T-helper 1 cell (primary cell): ENCODE measurements around the gene NEUROG1.

Experiments
- DNase-seq, 5 donors: peaks; one replicate each; pipeline ENCODE4 v3.0.0-alpha.2; 2012 to 2020
- total RNA-seq, 4 donors: gene quantifications; one replicate each; lab custom pipeline; 2026; lab: John Stamatoyannopoulos, UW

NEUROG1 gene, protein sequence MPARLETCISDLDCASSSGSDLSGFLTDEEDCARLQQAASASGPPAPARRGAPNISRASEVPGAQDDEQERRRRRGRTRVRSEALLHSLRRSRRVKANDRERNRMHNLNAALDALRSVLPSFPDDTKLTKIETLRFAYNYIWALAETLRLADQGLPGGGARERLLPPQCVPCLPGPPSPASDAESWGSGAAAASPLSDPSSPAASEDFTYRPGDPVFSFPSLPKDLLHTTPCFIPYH
- 0 reads per million in 4 donors for total RNA-seq

DNA sequence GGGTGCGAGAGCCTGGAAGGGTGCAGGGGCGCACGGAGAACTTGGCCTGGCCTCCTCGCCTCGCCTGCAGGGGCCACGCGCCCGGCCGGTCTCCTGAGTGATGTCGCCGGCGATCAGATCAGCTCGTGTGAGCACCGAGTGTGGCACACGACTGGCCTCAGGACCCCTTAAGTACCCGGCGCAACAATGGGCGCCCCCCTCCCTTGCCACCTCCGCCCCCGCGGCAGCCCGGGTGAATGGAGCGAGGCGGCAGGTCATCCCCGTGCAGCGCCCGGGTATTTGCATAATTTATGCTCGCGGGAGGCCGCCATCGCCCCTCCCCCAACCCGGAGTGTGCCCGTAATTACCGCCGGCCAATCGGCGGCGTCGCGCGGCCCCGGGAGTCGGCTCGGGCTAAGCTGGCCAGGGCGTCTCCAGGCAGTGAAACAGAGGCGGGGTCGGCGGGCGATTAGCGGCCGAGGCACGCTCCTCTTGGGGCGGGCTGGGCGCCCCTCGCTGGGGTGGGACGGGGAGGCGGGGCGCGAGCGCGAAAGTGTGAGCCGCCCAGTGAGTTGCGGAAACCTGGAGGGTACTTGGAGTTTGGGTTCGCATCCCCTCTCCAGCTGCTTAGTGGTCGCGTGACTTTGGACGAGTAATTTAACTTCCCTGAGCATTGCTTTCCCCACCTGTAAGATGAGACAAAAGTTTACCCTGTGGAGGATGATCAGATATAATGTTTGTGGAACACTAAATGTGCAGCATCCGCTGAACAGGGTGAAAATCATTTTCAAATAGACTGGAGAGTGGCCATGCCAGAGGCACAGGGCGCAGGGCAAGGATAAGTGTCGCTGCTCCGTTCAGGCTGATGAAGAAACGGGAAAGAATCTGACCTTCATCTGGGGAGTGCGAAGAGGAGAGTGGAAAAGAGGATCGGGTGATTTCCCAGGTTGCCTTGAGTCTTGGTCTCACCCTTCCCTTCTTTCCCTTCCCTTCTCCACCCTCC lies at the start of gene NEUROG1:
Gene NEUROG1, minus strand, starts transcription at position 145 of the 982 bp plus-strand sequence. CDS start 274 bp downstream, outside the sequence.
- no peak for DNase-seq

GRCh38 chr5:135584918-135585317 lies 49.2 kb upstream of the NEUROG1 start:
- DNase-seq: no peak

DNA sequence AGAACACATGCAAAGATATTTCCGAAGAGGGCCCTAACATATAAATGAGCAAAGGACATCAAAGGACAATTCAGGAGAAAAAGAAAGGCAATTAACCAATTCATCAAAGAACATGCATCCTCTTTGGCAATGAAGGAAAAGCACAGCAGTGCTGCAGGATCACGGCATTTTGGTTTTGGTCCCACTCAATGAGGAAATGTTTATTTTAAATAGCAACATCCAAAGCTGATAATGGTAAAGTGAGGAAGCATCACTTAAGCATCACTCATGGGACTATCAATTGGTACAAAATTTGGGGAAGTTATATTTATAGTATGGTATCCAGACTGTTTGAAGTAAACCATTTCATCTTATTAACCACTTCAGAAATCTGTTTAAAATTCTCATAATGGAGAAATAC lies 48.5 kb upstream of the NEUROG1 start:
- DNase-seq: no peak

DNA sequence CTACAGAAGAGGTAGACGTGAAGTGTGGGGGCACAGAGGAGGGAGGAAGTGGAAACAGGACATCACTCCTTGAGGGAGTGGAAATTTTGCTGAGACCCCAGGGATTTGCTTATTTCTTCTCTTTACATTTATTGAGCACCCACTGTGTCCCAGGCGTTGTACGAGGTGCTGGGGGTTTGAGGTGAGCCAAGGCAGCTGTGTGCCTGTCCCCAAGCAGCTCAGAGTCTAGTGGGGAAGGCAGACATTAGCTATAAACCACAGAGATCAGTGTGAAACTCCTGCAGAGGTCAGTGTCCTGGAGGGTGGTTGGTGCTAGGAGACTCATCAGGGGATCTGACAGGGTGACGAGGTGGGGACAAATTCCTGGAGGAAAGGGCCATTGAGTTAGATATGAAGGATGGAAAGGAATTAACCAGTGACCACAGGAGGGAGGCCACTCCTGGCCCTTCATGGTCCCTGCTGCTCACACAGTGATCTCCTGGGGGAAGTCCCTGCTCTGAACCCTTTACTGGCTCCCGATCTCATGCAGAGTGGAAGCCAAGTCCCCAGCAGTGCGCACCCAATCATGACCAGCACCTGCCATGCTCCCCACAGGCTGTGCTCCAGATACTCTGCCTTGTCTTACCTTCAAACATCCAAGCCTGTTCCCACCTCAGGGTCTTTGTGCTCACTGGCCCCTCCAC lies 46.5 kb upstream of the NEUROG1 start:
- no peak for DNase-seq

DNA sequence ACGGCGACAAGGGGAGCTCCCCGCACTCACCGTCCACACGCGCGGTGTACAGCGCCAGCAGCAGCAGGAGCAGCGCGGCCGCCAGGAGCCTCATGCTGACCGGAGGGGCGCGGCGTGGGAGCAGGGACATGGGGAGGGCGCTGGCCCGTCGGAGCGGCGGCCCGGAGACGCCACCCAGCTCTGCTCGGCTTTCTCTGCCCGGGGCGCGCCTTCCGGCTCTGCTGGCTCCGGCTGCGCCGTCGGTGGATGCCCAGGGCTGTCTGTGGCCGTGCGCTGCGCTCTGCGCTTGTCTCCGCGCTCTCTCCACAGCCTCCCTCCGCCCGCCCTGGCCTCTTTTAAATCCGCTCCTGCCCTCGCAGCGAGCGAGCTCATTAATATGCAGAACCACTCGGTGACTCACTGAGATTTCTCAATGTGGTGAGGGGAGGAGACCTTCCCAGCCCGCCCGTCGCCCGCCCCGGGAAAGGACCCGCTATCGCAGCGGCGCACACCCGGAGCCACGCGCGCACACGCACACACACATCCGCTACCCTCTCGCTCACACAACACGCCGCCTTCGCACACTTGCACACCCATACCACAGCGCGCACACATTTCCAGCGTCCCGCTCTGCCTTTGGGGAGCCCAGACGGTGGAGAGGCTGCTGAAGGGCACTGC lies 43.0 kb upstream of the NEUROG1 start, which contains the start of gene CXCL14:
Gene CXCL14, minus strand, starts transcription at position 307 of the 657 bp plus-strand sequence. Its CDS starts 213 bp downstream, at position 94.
- DNase-seq: no peak

DNA sequence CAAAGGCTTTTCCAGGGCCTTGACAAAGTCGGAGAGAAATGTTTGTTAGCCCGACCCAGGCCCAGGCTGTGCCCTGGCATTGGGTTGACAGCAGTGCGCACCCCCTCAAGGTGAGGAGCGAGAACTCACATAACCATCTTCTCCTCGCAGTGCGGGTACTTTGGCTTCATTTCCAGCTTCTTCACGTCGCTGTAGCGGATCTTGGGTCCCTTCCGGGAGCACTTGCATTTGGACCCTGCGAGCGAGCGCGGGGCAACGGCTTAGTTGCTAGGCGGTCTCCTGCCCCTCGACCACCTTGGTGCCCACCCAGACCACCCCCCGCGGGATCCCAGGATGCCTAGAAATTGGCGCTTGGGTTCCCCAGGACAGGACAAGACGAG lies 42.5 kb upstream of the NEUROG1 start:
- DNase-seq: no peak

GRCh38 chr5:135577421-135577820 lies 41.7 kb upstream of the NEUROG1 start:
- DNase-seq: no peak

- no peak for DNase-seq
These were observed 40.4 kb upstream of the NEUROG1 start for GRCh38 chr5:135576075-135576599.

DNA sequence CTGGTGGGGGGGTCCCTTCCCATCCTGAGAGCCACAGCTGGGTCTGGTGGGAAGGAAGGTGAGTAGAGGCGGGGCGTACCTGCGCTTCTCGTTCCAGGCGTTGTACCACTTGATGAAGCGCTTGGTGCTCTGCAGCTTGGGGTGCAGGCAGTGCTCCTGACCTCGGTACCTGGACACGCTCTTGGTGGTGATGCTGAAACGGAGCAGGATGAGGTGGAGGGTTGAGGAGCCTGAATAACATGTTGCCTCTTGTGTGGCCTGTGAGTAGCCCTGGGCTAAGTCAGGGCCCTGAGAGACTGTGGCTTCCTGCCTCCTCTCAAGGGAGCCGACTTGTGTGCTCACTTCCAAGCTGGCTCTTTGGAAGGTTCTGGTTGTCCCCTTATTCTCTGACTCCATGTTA lies 38.7 kb upstream of the NEUROG1 start:
- no peak for DNase-seq

- no peak for DNase-seq
These were observed 36.1 kb upstream of the NEUROG1 start for GRCh38 chr5:135571902-135572301.

- no peak for DNase-seq
These were observed 35.4 kb upstream of the NEUROG1 start for GRCh38 chr5:135571066-135571609.

DNA sequence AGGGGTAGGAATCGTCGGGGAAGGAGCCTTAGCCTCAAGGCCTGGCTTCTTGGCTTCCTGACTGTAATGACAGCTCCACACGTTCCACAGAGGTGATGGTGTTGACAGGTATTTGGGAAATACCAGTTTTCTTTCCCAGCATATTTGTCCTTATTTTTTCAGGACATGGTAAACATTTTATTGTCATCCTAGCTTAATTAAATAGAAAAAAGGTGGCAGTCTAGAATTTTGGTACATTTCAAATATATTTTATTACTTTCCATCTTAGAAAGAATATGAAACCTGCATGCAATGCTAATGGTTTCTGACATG lies 34.6 kb upstream of the NEUROG1 start:
- DNase-seq: no peak

DNA sequence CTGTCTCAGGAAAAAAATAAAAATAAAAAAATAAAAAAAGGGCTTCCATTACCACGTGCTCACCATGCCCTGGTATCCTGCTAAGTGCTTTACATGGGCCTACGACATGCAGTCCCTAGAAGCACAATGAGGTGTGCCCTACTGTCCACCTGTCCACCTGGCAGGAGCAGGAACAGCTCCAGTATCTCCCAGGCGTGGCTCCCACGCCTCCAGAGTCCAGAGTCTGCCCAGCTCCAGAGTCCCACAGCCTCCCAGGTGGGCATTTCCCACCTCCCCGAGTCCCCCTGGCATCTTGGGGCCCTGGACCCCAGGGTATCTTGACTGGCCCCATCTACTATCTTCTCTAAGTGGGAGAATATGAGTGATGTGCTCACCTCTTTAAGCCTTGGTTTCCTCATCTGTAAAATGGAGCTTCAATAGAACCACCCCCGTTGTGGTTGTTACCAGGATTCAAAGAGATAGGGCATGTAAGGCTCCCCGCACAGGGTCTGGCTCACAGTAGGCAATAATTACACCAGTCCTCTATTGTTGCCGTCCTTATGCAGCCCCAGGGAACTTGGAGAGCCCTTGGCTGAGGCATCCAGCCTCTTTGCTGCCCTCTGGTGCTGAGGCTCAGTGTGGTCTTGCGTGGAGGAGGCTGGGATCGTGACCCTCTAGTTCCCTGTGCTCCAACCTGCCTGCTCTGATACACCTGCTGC lies 34.1 kb upstream of the NEUROG1 start:
- DNase-seq: no peak

DNA sequence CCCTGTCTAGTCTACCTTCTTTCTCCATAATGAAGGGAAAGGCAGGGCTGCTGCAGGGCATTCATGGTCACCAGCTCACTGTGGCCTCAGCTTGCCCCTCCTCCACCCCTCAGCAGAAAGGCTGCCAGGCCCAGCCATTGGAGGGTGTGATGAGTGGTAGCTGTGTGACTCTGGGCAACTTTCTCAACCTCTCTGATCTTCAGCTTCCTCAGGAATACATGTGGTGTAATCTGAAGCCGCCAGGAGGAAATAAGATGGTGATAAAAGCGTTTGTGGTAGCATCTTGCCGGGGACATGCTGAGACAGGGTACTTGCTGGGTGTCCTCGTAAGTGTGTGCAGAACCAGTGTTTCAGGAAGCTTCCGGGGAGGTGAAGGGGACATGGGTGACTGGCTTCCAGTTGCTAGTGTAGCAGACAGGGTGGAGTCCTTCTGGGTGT lies 33.2 kb upstream of the NEUROG1 start:
- DNase-seq: no peak

- no peak for DNase-seq
These were observed 32.5 kb upstream of the NEUROG1 start for GRCh38 chr5:135568246-135568645.

GRCh38 chr5:135567661-135568060 lies 31.9 kb upstream of the NEUROG1 start:
- DNase-seq: no peak

DNA sequence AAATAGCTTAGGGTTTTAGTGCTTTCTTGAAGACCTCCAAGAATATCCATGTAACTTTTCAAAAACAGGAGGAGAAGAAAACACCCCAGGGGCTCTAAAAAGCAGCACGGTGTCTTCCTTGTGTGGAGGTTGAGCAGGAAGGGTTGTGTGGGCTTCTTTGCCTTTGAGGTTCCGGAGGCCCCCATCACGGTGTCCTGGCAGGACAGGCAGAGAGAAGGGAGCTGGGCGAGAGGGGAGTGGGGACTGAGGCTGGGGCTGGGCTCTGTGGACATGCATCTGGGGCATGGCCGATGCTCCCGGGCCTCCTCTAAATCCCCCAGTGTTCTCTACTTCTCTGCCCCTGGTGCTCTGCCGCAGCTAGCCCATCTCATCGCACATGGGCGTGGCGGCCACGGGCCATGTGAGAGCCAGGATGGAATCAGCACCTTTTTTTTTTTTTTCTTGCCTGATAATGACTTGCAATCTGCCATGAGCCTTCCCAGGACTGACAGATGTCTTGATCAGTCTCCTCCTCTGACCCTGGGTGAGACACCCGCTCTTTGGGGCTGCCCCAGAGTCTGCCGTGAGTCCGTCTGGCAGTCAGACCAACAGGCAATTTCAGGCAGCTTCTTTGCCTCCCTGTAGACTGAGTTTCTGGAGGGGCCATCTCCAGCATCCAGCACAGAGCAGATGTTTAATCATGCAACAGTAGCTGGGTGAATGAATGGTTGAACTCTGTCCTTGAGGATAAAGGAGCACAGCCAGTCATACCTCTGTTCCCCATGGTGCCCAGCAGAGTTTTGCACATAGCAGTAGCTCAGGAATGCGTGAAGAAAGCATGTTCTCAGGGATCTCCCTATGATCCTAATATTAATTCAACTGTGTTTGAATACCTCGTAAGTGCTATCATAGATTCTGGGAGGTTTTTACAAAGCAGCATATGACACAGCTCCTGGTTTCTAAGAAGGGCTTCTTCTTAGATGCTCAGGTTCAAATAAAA lies 30.9 kb upstream of the NEUROG1 start:
- DNase-seq: no peak

- peak; percentile 17 to 59 (median 36) for DNase-seq
These were observed 30.1 kb upstream of the NEUROG1 start for GRCh38 chr5:135565725-135566421.

GRCh38 chr5:135565266-135565665 lies 29.5 kb upstream of the NEUROG1 start:
- no peak for DNase-seq

DNA sequence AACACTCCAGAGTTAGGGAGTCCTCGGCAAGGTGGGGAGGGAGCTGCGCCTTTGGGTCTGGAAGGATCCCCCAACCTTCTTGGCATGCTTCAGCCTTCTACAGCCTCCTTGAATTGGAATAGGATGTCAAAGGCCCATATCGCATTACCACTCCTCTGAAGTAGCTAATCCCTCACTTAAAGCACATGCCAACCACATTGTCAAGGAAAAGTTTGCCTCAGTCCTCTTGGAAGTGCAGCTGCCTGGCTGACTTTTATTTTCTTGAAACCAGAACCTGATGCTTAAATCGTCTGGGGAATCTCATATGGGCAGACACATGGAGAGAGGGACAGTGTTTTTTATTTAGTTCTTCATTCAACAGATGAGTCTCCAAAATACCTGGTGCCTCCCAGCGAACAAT lies 28.6 kb upstream of the NEUROG1 start:
- no peak for DNase-seq
